H9 (cell line): ENCODE results near the gene DPM3. TPM values are rescaled to one million over a fixed set of nuclear protein-coding genes. Genes with fewer than 3 reads are reported as not detected.

Experiments used
- DNase-seq: peaks from one replicate; pipeline ENCODE4 v3.0.0-alpha.2; 2017
- H2AFZ ChIP-seq: one replicate; pipeline ENCODE4 v1.6.1; 2013; ENCODE audit warnings: mild to moderate bottlenecking, low read length, control low read depth, moderate library complexity
- H2AK5ac ChIP-seq: 2 replicates; pipeline ENCODE4 v1.6.1; 2013; ENCODE audit warnings: low read length, control low read depth, mixed read lengths; ENCODE audit not compliant: insufficient read length
- H2BK120ac ChIP-seq: one replicate; pipeline ENCODE4 v1.6.1; 2013; ENCODE audit warnings: low read depth, mild to moderate bottlenecking, low read length, control low read depth, inconsistent platforms; ENCODE audit not compliant: poor library complexity, severe bottlenecking
- H2BK12ac ChIP-seq: 2 replicates; pipeline ENCODE4 v1.6.1; 2013; ENCODE audit warnings: low read length, control low read depth, mixed read lengths, low read depth; ENCODE audit not compliant: insufficient read length
- H2BK15ac ChIP-seq: 2 replicates; pipeline ENCODE4 v1.6.1; 2013; ENCODE audit warnings: low read depth, low read length, control low read depth
- H2BK20ac ChIP-seq: one replicate; pipeline ENCODE4 v1.6.1; 2013; ENCODE audit warnings: low read depth, mild to moderate bottlenecking, low read length, control low read depth, inconsistent platforms; ENCODE audit not compliant: poor library complexity, severe bottlenecking
- H2BK5ac ChIP-seq: 2 replicates; pipeline ENCODE4 v1.6.1; 2013; ENCODE audit warnings: low read length, control low read depth, mixed read lengths; ENCODE audit not compliant: insufficient read length
- H3K14ac ChIP-seq: 2 replicates; pipeline ENCODE4 v1.6.1; 2013; ENCODE audit warnings: low read length, control low read depth; ENCODE audit not compliant: insufficient read depth
- H3K18ac ChIP-seq: 2 replicates; pipeline ENCODE4 v1.6.1; 2013; ENCODE audit warnings: low read depth, mild to moderate bottlenecking, mixed read lengths, low read length, control low read depth; ENCODE audit not compliant: insufficient read length
- H3K23ac ChIP-seq: 2 replicates; pipeline ENCODE4 v1.6.1; 2013; ENCODE audit warnings: low read length, control low read depth, mixed read lengths, low read depth; ENCODE audit not compliant: insufficient read length
- H3K23me2 ChIP-seq: 2 replicates; pipeline ENCODE4 v1.6.1; 2013; ENCODE audit warnings: low read depth, mild to moderate bottlenecking, mixed read lengths, low read length, control low read depth; ENCODE audit not compliant: insufficient read length, poor library complexity, severe bottlenecking
- H3K27ac ChIP-seq: 2 replicates; pipeline ENCODE4 v1.5.1; 2013; ENCODE audit warnings: low read length, control low read depth, mixed read lengths, low read depth; ENCODE audit not compliant: insufficient read length
- H3K27me3 ChIP-seq: 2 replicates; pipeline ENCODE4 v1.6.1; 2013; ENCODE audit warnings: low read length, control low read depth, inconsistent platforms; ENCODE audit not compliant: insufficient read depth
- H3K4ac ChIP-seq: 2 replicates; pipeline ENCODE4 v1.6.1; 2013; ENCODE audit warnings: low read depth, mild to moderate bottlenecking, control low read depth, inconsistent platforms, low read length, moderate library complexity
- H3K4me1 ChIP-seq: 2 replicates; pipeline ENCODE4 v1.6.1; 2013; ENCODE audit warnings: low read length, control low read depth, inconsistent platforms; ENCODE audit not compliant: insufficient read depth
- H3K4me2 ChIP-seq: 2 replicates; pipeline ENCODE4 v1.6.1; 2013; ENCODE audit warnings: low read length, control low read depth, mixed read lengths; ENCODE audit not compliant: insufficient read length, insufficient read depth
- H3K56ac ChIP-seq: 2 replicates; pipeline ENCODE4 v1.6.1; 2013; ENCODE audit warnings: low read depth, mild to moderate bottlenecking, mixed read lengths, low read length, control low read depth; ENCODE audit not compliant: insufficient read length
- H3K79me1 ChIP-seq: 2 replicates; pipeline ENCODE4 v1.6.1; 2013; ENCODE audit warnings: low read depth, mild to moderate bottlenecking, moderate library complexity, low read length, control low read depth, inconsistent platforms; ENCODE audit not compliant: insufficient read depth, poor library complexity, severe bottlenecking
- H3K79me2 ChIP-seq: 2 replicates; pipeline ENCODE4 v1.6.1; 2013; ENCODE audit warnings: low read length, control low read depth, inconsistent platforms; ENCODE audit not compliant: insufficient read depth
- H3K9ac ChIP-seq: 2 replicates; pipeline ENCODE4 v1.6.1; 2013; ENCODE audit warnings: low read length, control low read depth, mixed read lengths; ENCODE audit not compliant: insufficient read length; ENCODE audit errors: extremely low read depth
- H3K9me3 ChIP-seq: one replicate; pipeline ENCODE4 v1.6.1; 2013; ENCODE audit warnings: low read depth, low read length, inconsistent platforms; ENCODE audit not compliant: control insufficient read depth
- H3T11ph ChIP-seq: one replicate; pipeline ENCODE4 v1.6.1; 2013; ENCODE audit warnings: mild to moderate bottlenecking, low read length, control low read depth, inconsistent platforms
- H4K20me1 ChIP-seq: one replicate; pipeline ENCODE4 v1.6.1; 2013; ENCODE audit not compliant: control insufficient read depth, insufficient read length, insufficient read depth
- H4K5ac ChIP-seq: 2 replicates; pipeline ENCODE4 v1.6.1; 2013; ENCODE audit warnings: low read depth, mild to moderate bottlenecking, mixed read lengths, low read length, control low read depth; ENCODE audit not compliant: insufficient read length
- H4K8ac ChIP-seq: replicated peaks from 2 replicates; pipeline ENCODE4 v1.6.1; 2013; ENCODE audit warnings: low read length, control low read depth, mixed read lengths, low read depth; ENCODE audit not compliant: insufficient read length
- H4K91ac ChIP-seq: 2 replicates; pipeline ENCODE4 v1.6.1; 2013; ENCODE audit warnings: low read depth, mild to moderate bottlenecking, moderate library complexity, mixed read lengths, low read length, control low read depth; ENCODE audit not compliant: insufficient read length
- H3K27ac Mint-ChIP-seq, 3 experiments: 2 replicates in 2 of 3; 3 replicates in 1 of 3; pipeline ENCODE4 v1.8.0; 2020 to 2021; ENCODE audit warnings: mixed read lengths in 3 of 3, mild to moderate bottlenecking in 1 of 3, moderate library complexity in 1 of 3
- H3K27me3 Mint-ChIP-seq: 2 replicates; pipeline ENCODE4 v1.8.0; 2021; ENCODE audit warnings: low read depth, mild to moderate bottlenecking, moderate library complexity, mixed read lengths
- H3K36me3 Mint-ChIP-seq, 3 experiments: 2 replicates in 2 of 3; 3 replicates in 1 of 3; pipeline ENCODE4 v1.8.0; 2020 to 2021; ENCODE audit warnings: low read depth in 3 of 3, mixed read lengths in 3 of 3; ENCODE audit not compliant: insufficient read depth in 1 of 3
- H3K4me1 Mint-ChIP-seq, 2 experiments: 2 replicates each; pipeline ENCODE4 v1.8.0; 2020; ENCODE audit warnings: mixed read lengths in 2 of 2
- H3K4me3 Mint-ChIP-seq, 2 experiments: 2 replicates in 1 of 2; 3 replicates in 1 of 2; pipeline ENCODE4 v1.8.0; 2020 to 2021; ENCODE audit warnings: mild to moderate bottlenecking in 2 of 2, mixed read lengths in 2 of 2, moderate library complexity in 1 of 2
- H3K9me3 Mint-ChIP-seq, 2 experiments: 2 replicates in 1 of 2; 3 replicates in 1 of 2; pipeline ENCODE4 v1.8.0; 2020; ENCODE audit warnings: mild to moderate bottlenecking in 2 of 2, mixed read lengths in 2 of 2, moderate library complexity in 1 of 2
- WGBS: extraction: QIAGEN DNeasy Blood & Tissue Kit; methylation state at CpG from one replicate; pipeline ENCODE4 v1.1.7; 2013; ENCODE audit warnings: missing lambda C conversion rate, low lambda C conversion rate, mixed read lengths; ENCODE audit not compliant: insufficient read length; ENCODE audit errors: extremely low coverage; 5-methylcytosine and 5-hydroxymethylcytosine counted together
- total RNA-seq: library from RNA; stranded (reverse); gene quantifications from 2 replicates; pipeline ENCODE4 v1.2.1, GENCODE V29; 2021
- TF ChIP-seq, protein P1 (sequence below): fragments of 200-600 bp; sonication (generic); conservative IDR thresholded peaks from 3 replicates; pipeline ENCODE4 v1.8.0; 2021; ENCODE audit warnings: antibody characterized with exemption, mild to moderate bottlenecking

DPM3 gene
- total RNA-seq, 1 experiment from 2014 or later, result 48.5 TPM

DNA sequence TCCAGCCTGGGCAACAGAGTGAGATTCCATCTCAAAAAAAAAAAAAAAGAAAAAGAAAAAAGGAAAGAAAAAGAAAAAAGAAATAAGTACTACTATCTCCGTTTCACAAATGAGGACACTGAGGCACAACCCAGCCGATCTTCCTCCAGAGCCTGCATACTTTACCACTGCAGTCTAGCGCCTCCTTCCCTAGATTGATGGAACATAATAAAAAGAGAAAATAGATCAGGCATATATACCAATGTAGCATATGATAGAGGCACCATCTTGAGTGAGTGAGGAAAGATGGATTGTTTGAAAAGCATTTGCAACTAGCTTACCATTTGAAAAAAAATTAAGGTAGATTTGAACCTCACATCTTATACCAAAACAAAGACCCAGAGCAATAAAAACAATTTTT is 5.2 kb upstream of the DPM3 start:
- Histone ChIP-seq H4K20me1 (no peaks in the 10 kb centered on the region), H3T11ph (no peak overlapping the region), H2BK120ac (no peak overlapping the region), H3K18ac (no peak overlapping the region), H3K23ac (no peak overlapping the region), H3K9ac (no peak overlapping the region), H2AK5ac (no peak overlapping the region), H3K56ac (no peak overlapping the region), H3K9me3 (no peaks in the 10 kb centered on the region), H2AFZ (no peak overlapping the region), H3K27ac (no peak overlapping the region), H3K4me1 (no peaks in the 10 kb centered on the region), H3K23me2 (peaks cover 1% of the 10 kb centered on the region), H2BK15ac (no peak overlapping the region), H2BK12ac (no peak overlapping the region), H4K8ac (no peak overlapping the region), H3K79me2 (no peaks in the 10 kb centered on the region), H2BK5ac (no peak overlapping the region), H4K5ac (no peak overlapping the region), H4K91ac (no peak overlapping the region), H2BK20ac (no peak overlapping the region), H3K27me3 (no peaks in the 10 kb centered on the region), H3K4me2 (no peak overlapping the region), H3K79me1 (no peaks in the 10 kb centered on the region), H3K14ac (no peak overlapping the region), H3K4ac (no peak overlapping the region)
- H3K27ac Mint-ChIP-seq, result no peak overlapping the region
- WGBS, result no CpG with 5 or more reads among the region's 3 CpGs
- H3K4me3 Mint-ChIP-seq, result no peak overlapping the region
- TF ChIP-seq, protein P1, sequence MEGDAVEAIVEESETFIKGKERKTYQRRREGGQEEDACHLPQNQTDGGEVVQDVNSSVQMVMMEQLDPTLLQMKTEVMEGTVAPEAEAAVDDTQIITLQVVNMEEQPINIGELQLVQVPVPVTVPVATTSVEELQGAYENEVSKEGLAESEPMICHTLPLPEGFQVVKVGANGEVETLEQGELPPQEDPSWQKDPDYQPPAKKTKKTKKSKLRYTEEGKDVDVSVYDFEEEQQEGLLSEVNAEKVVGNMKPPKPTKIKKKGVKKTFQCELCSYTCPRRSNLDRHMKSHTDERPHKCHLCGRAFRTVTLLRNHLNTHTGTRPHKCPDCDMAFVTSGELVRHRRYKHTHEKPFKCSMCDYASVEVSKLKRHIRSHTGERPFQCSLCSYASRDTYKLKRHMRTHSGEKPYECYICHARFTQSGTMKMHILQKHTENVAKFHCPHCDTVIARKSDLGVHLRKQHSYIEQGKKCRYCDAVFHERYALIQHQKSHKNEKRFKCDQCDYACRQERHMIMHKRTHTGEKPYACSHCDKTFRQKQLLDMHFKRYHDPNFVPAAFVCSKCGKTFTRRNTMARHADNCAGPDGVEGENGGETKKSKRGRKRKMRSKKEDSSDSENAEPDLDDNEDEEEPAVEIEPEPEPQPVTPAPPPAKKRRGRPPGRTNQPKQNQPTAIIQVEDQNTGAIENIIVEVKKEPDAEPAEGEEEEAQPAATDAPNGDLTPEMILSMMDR, result peak; percentile 38; the same call in 2 of the 3 replicates
- peaks cover 2 to 7% of the 10 kb centered on the region in 2 experiments; a peak in 3 of 4 replicates for H3K4me1 Mint-ChIP-seq
- no peaks in the 10 kb centered on the region; a peak in 1 of 7 replicates for H3K36me3 Mint-ChIP-seq
- no peaks in the 10 kb centered on the region for H3K9me3 Mint-ChIP-seq
- peaks cover 40% of the 10 kb centered on the region for H3K27me3 Mint-ChIP-seq
- no peak for DNase-seq
